GM12865 (cell line): ENCODE results near the gene EFHC2.

Source experiments
- DNase-seq: peaks from one replicate; pipeline ENCODE4 v3.0.0; 2010; ENCODE audit warnings: low read depth
- H3K4me3 ChIP-seq: 2 replicates; pipeline ENCODE4 v1.5.1; 2011; ENCODE audit warnings: mild to moderate bottlenecking, low read depth, low read length, control low read depth
- TF ChIP-seq, protein P1 (sequence below): IDR thresholded peaks from 2 replicates; pipeline ENCODE4 v1.5.1; 2011; ENCODE audit warnings: low read length, control low read depth, low read depth, inconsistent platforms; ENCODE audit not compliant: insufficient read depth; ENCODE audit errors: missing control alignments

The EFHC2 gene

DNA sequence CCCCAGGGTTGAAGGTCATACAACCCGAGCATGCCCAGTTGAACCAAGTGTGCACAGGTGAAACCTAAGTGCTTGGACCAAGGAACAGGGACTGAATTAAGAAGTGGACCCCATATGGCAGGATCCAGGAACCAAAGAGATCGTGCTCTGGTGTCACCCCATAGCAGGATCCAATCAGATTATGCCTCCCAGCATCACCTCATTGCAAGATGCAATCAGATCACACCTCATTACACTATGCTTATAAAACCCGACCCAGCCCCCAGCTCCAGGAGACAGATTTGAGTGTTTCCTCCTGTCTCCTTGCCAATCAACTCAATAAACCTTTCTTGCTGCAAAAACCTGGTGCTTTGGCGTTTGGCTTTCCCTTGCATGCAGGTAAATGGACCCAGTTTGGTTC lies 37.6 kb downstream of the EFHC2 start:
- TF ChIP-seq, protein P1, sequence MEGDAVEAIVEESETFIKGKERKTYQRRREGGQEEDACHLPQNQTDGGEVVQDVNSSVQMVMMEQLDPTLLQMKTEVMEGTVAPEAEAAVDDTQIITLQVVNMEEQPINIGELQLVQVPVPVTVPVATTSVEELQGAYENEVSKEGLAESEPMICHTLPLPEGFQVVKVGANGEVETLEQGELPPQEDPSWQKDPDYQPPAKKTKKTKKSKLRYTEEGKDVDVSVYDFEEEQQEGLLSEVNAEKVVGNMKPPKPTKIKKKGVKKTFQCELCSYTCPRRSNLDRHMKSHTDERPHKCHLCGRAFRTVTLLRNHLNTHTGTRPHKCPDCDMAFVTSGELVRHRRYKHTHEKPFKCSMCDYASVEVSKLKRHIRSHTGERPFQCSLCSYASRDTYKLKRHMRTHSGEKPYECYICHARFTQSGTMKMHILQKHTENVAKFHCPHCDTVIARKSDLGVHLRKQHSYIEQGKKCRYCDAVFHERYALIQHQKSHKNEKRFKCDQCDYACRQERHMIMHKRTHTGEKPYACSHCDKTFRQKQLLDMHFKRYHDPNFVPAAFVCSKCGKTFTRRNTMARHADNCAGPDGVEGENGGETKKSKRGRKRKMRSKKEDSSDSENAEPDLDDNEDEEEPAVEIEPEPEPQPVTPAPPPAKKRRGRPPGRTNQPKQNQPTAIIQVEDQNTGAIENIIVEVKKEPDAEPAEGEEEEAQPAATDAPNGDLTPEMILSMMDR = no peak
- DNase-seq = no peak

DNA sequence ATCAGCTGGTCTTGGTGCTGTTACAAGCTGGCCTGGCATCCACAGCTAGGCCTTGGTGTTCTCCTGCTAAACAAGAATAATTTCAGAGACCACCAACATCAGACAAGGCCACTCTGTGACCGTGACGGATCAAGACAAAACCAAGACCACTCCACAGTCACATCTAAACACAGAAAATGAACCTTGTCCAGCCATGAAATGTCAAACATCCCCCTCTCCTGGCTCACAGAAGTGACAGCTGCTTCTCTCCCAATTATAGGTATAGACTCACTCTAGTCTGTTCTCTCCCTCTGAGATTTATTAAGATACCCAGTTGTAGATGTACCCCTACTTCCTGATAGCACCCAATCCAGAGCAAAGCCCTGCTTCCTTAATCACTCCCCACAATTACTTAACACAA lies 40.4 kb downstream of the EFHC2 start:
- no peak for DNase-seq
- TF ChIP-seq, protein P1 = no peak

More for the DNA sequence above, 37.6 kb downstream of the EFHC2 start:
- no peak overlapping the region for H3K4me3 ChIP-seq

DNA sequence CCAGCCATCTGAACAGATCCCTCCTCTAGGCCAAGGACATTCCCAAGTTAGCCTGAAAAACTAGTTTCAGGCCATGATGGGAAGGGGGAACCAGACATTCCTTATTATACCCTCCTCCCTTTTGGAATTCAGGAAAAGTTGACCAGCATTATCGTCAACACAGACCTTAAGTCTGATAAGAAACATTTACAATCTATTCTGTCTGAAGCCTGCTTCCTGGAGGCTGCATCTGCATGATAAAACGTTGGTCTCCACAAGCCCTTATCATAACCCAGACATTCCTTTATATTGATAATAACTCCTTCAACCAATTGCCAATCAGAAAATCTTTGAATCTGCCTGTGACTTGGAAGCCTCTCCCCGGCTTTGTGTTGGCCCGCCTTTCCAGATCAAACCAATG lies 44.3 kb downstream of the EFHC2 start:
- no peak overlapping the region for H3K4me3 ChIP-seq
- no peak for DNase-seq
- TF ChIP-seq, protein P1 = no peak

More for the DNA sequence above, 40.4 kb downstream of the EFHC2 start:
- H3K4me3 ChIP-seq = no peak overlapping the region

DNA sequence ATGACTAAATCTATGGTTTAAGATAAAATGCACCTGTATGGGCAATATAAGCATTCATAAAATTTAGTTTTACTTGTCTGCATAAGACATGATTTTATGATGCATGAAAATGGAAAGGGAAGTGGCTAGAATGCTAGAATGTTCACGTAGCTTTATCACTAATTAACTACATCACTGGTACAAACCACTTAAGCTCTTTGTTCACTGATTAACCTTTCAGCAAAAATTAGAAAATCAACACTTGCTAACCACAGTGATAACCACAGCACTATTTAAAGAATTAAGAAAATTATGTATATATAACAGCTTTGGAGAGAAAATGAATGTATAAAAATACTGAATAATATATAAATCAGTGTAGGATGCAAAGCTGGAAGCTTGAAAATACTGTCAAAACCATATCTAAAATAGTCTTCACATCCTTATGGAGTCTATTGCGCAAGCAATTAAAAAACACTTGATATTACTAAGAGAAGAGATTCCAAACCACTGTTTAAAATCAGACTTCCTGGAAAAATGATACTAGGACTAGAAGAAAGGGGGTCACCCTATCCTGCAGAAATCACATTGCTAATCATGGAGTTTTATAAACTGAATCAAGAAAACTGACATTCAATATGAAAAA lies 51.9 kb downstream of the EFHC2 start:
- TF ChIP-seq, protein P1 = no peak
- H3K4me3 ChIP-seq = no peak overlapping the region
- DNase-seq = no peak

DNA sequence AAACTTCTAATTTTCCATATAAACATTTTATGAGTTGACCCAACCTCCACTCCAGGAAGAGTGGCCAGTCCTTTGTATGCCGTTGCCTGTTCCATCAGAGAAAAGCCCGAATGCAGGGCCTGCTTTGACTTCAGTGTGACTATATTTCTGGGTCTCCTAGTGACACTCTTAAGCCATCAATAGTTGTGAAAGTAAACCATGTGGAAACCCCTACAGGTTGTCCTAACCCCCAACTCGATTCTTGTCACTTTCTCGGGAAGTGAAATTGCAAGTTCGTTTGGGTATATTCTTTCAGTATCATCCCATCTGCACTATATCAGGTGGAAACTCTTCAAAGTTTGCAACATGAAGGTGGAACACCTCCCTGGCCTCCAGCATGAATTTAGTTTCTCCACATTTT lies 52.8 kb downstream of the EFHC2 start:
- DNase-seq = no peak
- TF ChIP-seq, protein P1 = no peak
- H3K4me3 ChIP-seq = no peak overlapping the region

DNA sequence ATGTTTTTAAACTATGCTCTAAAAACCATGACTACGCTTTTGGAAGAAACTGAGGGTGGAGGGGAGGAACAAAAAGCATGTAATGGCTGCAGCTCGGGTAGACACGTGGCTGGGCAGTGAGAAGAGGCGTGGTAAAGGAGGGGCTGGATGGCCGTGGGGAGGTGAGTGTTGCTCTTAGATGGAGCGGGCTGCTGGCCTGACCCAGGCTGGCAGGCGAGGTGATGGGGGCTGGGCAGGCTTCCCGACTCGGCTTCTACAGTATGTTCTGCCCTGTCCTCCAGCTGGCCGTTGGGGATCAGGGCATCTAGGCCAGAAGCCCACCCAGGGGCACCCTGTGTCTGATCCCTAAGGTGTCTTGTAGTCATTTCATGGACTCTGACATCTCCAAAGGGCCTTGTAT lies 60.7 kb downstream of the EFHC2 start:
- TF ChIP-seq, protein P1 = no peak
- DNase-seq = no peak
- H3K4me3 ChIP-seq = no peak overlapping the region

DNA sequence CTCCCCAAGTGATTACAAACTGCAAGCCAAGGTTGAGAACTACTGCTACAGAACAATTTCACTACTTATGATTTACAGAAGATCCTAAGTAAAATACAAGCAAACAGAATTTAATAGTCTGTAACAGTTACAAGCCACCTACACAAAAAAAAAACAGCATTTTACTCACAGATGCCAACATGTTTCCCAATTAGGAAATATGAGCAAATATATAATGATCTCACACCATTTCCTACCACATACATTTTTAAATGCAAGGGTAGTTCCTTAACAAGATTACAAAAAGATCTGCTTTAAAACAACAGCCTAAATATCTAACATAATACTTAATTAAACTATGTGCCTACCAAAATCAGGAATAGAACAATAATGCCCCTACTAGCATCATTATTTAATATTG lies 63.4 kb downstream of the EFHC2 start:
- TF ChIP-seq, protein P1 = no peak
- no peak overlapping the region for H3K4me3 ChIP-seq
- no peak for DNase-seq
